Vagina (tissue), 2 donors: ENCODE measurements around the gene SCD.
A peak's percentile ranks its signal among the peaks of the same experiment; 100 is the strongest.

ENCODE experiments used
- POLR2AphosphoS5 ChIP-seq, 2 donors: sonication (generic); formaldehyde crosslinking; IDR thresholded peaks; one replicate each; pipeline ENCODE4 v1.9.0; 2017; ENCODE audit warnings: antibody characterized with exemption in 2 of 2, mild to moderate bottlenecking in 2 of 2, low read depth in 1 of 2; ENCODE audit not compliant: insufficient read depth in 1 of 2
- TF ChIP-seq, protein P1 (sequence below), 3 experiments: fragments of 450-650 bp in 2 of 3; fragments of 200-600 bp in 1 of 3; sonication (generic) in 1 of 3; IDR thresholded peaks; one replicate each; pipeline ENCODE4 v1.5.1; 2017 to 2019; ENCODE audit warnings: antibody characterized with exemption in 3 of 3, mild to moderate bottlenecking in 2 of 3, moderate library complexity in 2 of 3

DNA sequence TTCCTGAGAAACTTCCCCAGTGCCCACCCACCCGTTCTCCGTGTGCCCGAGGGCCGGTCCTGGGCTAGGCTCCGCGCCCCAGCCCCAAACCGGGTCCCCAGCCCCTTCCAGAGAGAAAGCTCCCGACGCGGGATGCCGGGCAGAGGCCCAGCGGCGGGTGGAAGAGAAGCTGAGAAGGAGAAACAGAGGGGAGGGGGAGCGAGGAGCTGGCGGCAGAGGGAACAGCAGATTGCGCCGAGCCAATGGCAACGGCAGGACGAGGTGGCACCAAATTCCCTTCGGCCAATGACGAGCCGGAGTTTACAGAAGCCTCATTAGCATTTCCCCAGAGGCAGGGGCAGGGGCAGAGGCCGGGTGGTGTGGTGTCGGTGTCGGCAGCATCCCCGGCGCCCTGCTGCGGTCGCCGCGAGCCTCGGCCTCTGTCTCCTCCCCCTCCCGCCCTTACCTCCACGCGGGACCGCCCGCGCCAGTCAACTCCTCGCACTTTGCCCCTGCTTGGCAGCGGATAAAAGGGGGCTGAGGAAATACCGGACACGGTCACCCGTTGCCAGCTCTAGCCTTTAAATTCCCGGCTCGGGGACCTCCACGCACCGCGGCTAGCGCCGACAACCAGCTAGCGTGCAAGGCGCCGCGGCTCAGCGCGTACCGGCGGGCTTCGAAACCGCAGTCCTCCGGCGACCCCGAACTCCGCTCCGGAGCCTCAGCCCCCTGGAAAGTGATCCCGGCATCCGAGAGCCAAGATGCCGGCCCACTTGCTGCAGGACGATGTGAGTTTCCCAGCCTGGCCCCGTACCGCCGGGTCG lies at the start of gene SCD:
- TF ChIP-seq, protein P1, sequence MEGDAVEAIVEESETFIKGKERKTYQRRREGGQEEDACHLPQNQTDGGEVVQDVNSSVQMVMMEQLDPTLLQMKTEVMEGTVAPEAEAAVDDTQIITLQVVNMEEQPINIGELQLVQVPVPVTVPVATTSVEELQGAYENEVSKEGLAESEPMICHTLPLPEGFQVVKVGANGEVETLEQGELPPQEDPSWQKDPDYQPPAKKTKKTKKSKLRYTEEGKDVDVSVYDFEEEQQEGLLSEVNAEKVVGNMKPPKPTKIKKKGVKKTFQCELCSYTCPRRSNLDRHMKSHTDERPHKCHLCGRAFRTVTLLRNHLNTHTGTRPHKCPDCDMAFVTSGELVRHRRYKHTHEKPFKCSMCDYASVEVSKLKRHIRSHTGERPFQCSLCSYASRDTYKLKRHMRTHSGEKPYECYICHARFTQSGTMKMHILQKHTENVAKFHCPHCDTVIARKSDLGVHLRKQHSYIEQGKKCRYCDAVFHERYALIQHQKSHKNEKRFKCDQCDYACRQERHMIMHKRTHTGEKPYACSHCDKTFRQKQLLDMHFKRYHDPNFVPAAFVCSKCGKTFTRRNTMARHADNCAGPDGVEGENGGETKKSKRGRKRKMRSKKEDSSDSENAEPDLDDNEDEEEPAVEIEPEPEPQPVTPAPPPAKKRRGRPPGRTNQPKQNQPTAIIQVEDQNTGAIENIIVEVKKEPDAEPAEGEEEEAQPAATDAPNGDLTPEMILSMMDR (IDR thresholded peaks at IDR 0.05): no peak
- peak in 1 of 2 donors; percentile 82 for TF ChIP-seq POLR2AphosphoS5 (IDR thresholded peaks at IDR 0.05; ENCODE audit: insufficient read depth in 1 of 2, low read depth in 1 of 2)
